ENCODE measurements around the gene FFAR2. TPM values are rescaled to one million over a fixed set of nuclear protein-coding genes. Genes with fewer than 3 reads are reported as not detected.
A peak's percentile ranks its signal among the peaks of the same experiment; 100 is the strongest.
"Not testable (repeated sequence)": the region's sequence is repeated elsewhere in the genome, so short reads cannot be mapped to it uniquely, and the experiment has no call there.

FFAR2 gene
- polyA plus RNA-seq, 2 of the 4 experiments (the other 2 are of a cell fraction): 0.30 TPM; not detected in 1

DNA sequence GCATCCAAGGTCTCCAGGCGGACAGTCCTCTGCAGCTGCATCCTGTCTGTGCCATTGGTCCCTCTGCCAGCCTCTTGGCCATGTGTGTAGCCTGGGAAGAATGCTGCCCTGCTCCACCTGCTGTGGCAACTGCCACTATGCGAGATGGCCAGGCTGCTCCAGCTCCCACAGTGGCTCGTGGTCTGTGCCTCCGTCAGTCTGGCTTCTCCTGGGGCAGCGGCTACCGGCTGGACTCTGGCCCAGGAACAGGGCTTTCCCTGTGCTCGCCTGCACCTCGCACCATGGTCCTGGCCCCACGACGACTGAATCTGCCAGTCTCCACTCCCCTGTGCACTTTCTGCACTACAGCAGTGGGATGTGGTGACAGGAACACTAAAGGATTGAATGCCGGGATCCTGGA lies 26.7 kb upstream of the FFAR2 start:
- Histone ChIP-seq H3K4me1 (0 out of 3 replicates have a peak, but pooled peaks cover 8% of the 10 kb centered on the region), H3K9me3 (no peaks in the 10 kb centered on the region), H3K4me3 (no peak overlapping the region), H3K4me2 (no peak overlapping the region), H3K27ac (no peak overlapping the region)
- DNase-seq (ENCODE audit: low read depth in 1 of 2, low spot score in 1 of 2) (no peak), FAIRE-seq (no peak), ATAC-seq (no peak)
- TF ChIP-seq, protein P1, sequence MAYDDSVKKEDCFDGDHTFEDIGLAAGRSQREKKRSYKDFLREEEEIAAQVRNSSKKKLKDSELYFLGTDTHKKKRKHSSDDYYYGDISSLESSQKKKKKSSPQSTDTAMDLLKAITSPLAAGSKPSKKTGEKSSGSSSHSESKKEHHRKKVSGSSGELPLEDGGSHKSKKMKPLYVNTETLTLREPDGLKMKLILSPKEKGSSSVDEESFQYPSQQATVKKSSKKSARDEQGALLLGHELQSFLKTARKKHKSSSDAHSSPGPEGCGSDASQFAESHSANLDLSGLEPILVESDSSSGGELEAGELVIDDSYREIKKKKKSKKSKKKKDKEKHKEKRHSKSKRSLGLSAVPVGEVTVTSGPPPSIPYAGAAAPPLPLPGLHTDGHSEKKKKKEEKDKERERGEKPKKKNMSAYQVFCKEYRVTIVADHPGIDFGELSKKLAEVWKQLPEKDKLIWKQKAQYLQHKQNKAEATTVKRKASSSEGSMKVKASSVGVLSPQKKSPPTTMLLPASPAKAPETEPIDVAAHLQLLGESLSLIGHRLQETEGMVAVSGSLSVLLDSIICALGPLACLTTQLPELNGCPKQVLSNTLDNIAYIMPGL (CRISPR knock-in tag; IDR thresholded peaks at IDR 0.05; ENCODE audit: borderline replicate concordance): no peak
- TF ChIP-seq MAZ (IDR thresholded peaks at IDR 0.05; ENCODE audit: borderline replicate concordance, low read depth, low read length) (no peak), JUN (IDR thresholded peaks at IDR 0.05) (no peak), SREBF2 (IDR thresholded peaks at IDR 0.05) (no peak)
- TF ChIP-seq, protein P2, sequence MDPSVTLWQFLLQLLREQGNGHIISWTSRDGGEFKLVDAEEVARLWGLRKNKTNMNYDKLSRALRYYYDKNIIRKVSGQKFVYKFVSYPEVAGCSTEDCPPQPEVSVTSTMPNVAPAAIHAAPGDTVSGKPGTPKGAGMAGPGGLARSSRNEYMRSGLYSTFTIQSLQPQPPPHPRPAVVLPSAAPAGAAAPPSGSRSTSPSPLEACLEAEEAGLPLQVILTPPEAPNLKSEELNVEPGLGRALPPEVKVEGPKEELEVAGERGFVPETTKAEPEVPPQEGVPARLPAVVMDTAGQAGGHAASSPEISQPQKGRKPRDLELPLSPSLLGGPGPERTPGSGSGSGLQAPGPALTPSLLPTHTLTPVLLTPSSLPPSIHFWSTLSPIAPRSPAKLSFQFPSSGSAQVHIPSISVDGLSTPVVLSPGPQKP (IDR thresholded peaks at IDR 0.05; ENCODE audit: low read depth, low read length): no peak
- TF ChIP-seq, protein P3, sequence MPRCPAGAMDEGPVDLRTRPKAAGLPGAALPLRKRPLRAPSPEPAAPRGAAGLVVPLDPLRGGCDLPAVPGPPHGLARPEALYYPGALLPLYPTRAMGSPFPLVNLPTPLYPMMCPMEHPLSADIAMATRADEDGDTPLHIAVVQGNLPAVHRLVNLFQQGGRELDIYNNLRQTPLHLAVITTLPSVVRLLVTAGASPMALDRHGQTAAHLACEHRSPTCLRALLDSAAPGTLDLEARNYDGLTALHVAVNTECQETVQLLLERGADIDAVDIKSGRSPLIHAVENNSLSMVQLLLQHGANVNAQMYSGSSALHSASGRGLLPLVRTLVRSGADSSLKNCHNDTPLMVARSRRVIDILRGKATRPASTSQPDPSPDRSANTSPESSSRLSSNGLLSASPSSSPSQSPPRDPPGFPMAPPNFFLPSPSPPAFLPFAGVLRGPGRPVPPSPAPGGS (IDR thresholded peaks at IDR 0.05): no peak
- WGBS (ENCODE audit: missing lambda C conversion rate): 69% methylated on average over 11 of the region's 11 CpGs
- ChIA-PET POLR2A (no interaction called here), CTCF (interaction anchor here (0.9 to 2.5 kb wide), 4 partner anchors 9 to 74 kb away, joined by 3 to 11 read pairs (median 8); no protein-coding TSS in a partner anchor)

DNA sequence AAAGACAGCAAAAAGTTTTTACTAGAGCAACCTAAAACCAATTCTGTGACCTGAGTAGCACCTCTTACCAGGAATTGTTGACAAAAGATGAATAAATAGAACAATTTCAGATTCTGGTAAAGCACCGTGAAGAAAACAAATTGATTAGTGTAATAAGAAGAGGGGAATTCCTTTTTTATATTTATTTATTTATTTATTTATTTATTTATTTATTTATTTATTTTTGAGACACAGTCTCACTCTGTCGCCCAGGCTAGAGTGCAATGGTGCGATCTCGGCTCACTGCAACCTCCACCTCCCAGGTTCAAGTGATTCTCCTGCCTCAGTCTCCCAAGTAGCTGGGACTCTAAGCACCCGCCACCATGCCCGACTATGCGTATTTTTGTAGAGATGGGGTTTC lies 24.7 kb upstream of the FFAR2 start:
- DNase-seq (ENCODE audit: low read depth in 1 of 2, low spot score in 1 of 2); H3K9me3 ChIP-seq; ATAC-seq; H3K27ac ChIP-seq; POLR2A ChIA-PET; H3K4me2 ChIP-seq; H3K4me1 ChIP-seq; H3K4me3 ChIP-seq; FAIRE-seq: not testable (repeated sequence)
- CTCF ChIA-PET: interaction anchor here (1.0 kb wide), 1 partner anchor 16 kb away, joined by 3 read pairs; no protein-coding TSS in a partner anchor
- WGBS (ENCODE audit: missing lambda C conversion rate): 88% methylated on average over 7 of the region's 7 CpGs
- TF ChIP-seq ZC3H11A (IDR thresholded peaks at IDR 0.05): peak; percentile 95

DNA sequence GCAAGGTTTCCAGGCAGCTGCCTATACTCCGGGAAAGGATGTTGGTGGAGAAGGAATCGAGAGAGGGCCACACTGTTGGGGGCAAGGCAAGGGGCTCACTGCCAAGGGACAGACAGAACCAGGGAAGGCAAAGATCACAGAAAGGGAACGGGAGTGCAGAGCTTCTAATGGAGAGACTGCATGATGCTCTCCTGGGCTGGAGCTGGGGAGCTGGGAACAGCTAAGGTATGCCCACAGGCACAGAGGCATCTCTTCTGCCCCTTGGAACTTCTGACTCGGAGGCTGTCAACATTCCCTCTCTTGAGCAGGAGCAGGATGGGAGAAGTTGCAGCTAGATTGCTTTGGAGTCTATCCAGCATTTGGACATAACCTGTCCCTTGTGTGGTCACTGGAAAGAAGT lies 22.4 kb upstream of the FFAR2 start:
- CTCF ChIA-PET: interaction anchor here (0.6 to 1.5 kb wide), 7 partner anchors 9 to 85 kb away, joined by 3 to 6 read pairs (median 3); no protein-coding TSS in a partner anchor

More for the DNA sequence above, 22.4 kb upstream of the FFAR2 start:
- 29% methylated on average over 4 of the region's 4 CpGs for WGBS (ENCODE audit: missing lambda C conversion rate)
- no peak overlapping the region for H3K4me3 ChIP-seq
- H3K4me2 ChIP-seq: no peak overlapping the region
- FAIRE-seq (no peak), ATAC-seq (peak; percentile 39 to 45; a peak in 5 of 6 replicates), DNase-seq (ENCODE audit: low read depth in 1 of 2, low spot score in 1 of 2) (no peak)
- no peak overlapping the region for H3K27ac ChIP-seq
- TF ChIP-seq FOXS1 (CRISPR knock-in tag; IDR thresholded peaks at IDR 0.05) (no peak), NR3C1 (IDR thresholded peaks at IDR 0.05) (no peak), CBX2 (IDR thresholded peaks at IDR 0.05; ENCODE audit: borderline replicate concordance, low read depth) (no peak), CHD2 (IDR thresholded peaks at IDR 0.05; ENCODE audit: low read length, partially characterized antibody) (no peak), CEBPB (IDR thresholded peaks at IDR 0.05) (no peak), EHF (CRISPR knock-in tag; IDR thresholded peaks at IDR 0.05) (no peak), SMC3 (IDR thresholded peaks at IDR 0.05) (no peak), JUN (IDR thresholded peaks at IDR 0.05) (no peak), CBX8 (IDR thresholded peaks at IDR 0.05) (no peak), MYC (IDR thresholded peaks at IDR 0.05; ENCODE audit: borderline replicate concordance, low read length) (no peak), HOXB5 (CRISPR knock-in tag; IDR thresholded peaks at IDR 0.05) (no peak), PHF8 (IDR thresholded peaks at IDR 0.05; ENCODE audit: borderline replicate concordance, low read depth) (no peak), JUNB (IDR thresholded peaks at IDR 0.05) (no peak), CHD4 (IDR thresholded peaks at IDR 0.05; ENCODE audit: borderline replicate concordance) (no peak), SREBF2 (IDR thresholded peaks at IDR 0.05) (no peak)
- TF ChIP-seq, protein P1 (CRISPR knock-in tag; IDR thresholded peaks at IDR 0.05; ENCODE audit: borderline replicate concordance): no peak
- 0 out of 3 replicates have a peak, but pooled peaks cover under 1% of the 10 kb centered on the region for H3K4me1 ChIP-seq
- POLR2A ChIA-PET: no interaction called here
- no peaks in the 10 kb centered on the region for H3K9me3 ChIP-seq

Measured in A549 (cell line).